ENCODE data around the gene HGFAC.

Gene HGFAC

GRCh38 chr4:3445111-3445820, 3.5 kb downstream of the HGFAC start:
- DNase-seq (ENCODE audit: low read depth, low spot score), result no peak
- CTCF ChIA-PET, result interaction anchor here (1.1 to 16.2 kb wide), 6 partner anchors 10 to 254 kb away, joined by 3 to 309 read pairs (median 10); no protein-coding TSS in a partner anchor
- TF ChIP-seq CTCF (IDR thresholded peaks at IDR 0.05; ENCODE audit: insufficient read depth, low read length, missing control alignments), result no peak
- no peak overlapping the region for H3K4me3 ChIP-seq (ENCODE audit: low read depth, low read length)
- POLR2A ChIA-PET, result no interaction called here

GRCh38 chr4:3445829-3446545, 4.2 kb downstream of the HGFAC start:
- POLR2A ChIA-PET, result no interaction called here
- TF ChIP-seq CTCF (IDR thresholded peaks at IDR 0.05; ENCODE audit: insufficient read depth, low read length, missing control alignments), result no peak
- no peak overlapping the region for H3K4me3 ChIP-seq (ENCODE audit: low read depth, low read length)
- CTCF ChIA-PET, result interaction anchor here (1.1 to 16.2 kb wide), 4 partner anchors 9 to 101 kb away, joined by 4 to 309 read pairs (median 10); no protein-coding TSS in a partner anchor
- DNase-seq (ENCODE audit: low read depth, low spot score), result no peak

GRCh38 chr4:3446631-3447320, 5.0 kb downstream of the HGFAC start:
- ChIA-PET CTCF (interaction anchor here (1.2 to 16.2 kb wide), 2 partner anchors 10 to 101 kb away, joined by 4 to 309 read pairs; no protein-coding TSS in a partner anchor), POLR2A (no interaction called here)
- no peak overlapping the region for H3K4me3 ChIP-seq (ENCODE audit: low read depth, low read length)
- no peak for DNase-seq (ENCODE audit: low read depth, low spot score)
- TF ChIP-seq CTCF (IDR thresholded peaks at IDR 0.05; ENCODE audit: insufficient read depth, low read length, missing control alignments), result no peak

- no peak overlapping the region for H3K4me3 ChIP-seq (ENCODE audit: low read depth, low read length)
- TF ChIP-seq CTCF (IDR thresholded peaks at IDR 0.05; ENCODE audit: insufficient read depth, low read length, missing control alignments), result no peak
- ChIA-PET POLR2A (no interaction called here), CTCF (interaction anchor here (1.2 to 16.2 kb wide), 2 partner anchors 11 to 102 kb away, joined by 4 to 309 read pairs; no protein-coding TSS in a partner anchor)
- DNase-seq (ENCODE audit: low read depth, low spot score), result no peak
Observed at GRCh38 chr4:3447431-3448395, 5.9 kb downstream of the HGFAC start.

- ChIA-PET POLR2A (no interaction called here), CTCF (interaction anchor here (0.6 kb wide), 1 partner anchor 103 kb away, joined by 3 read pairs; no protein-coding TSS in a partner anchor)
- DNase-seq (ENCODE audit: low read depth, low spot score), result no peak
- H3K4me3 ChIP-seq (ENCODE audit: low read depth, low read length), result no peak overlapping the region
- no peak for TF ChIP-seq CTCF (IDR thresholded peaks at IDR 0.05; ENCODE audit: insufficient read depth, low read length, missing control alignments)
Observed at GRCh38 chr4:3449047-3449573, 7.3 kb downstream of the HGFAC start.

Data from AG04449 (cell line).